HG03039 (cell line): ENCODE measurements around the gene FSTL5.

ENCODE experiments used
- ATAC-seq: cut with Tn5 transposase; IDR thresholded peaks from one replicate; pipeline ENCODE4 v1.9.1; 2021; ENCODE audit warnings: mild to moderate bottlenecking, moderate library complexity; ENCODE audit not compliant: unreplicated experiment

FSTL5 gene

GRCh38 chr4:161345741-161346140 is 818.1 kb downstream of the FSTL5 start:
- ATAC-seq: no peak

GRCh38 chr4:161343569-161343950 is 820.2 kb downstream of the FSTL5 start:
- ATAC-seq: no peak

- no peak for ATAC-seq
Measured at GRCh38 chr4:161342881-161343568, 820.8 kb downstream of the FSTL5 start.

- no peak for ATAC-seq
Measured at GRCh38 chr4:161336621-161337020, 827.2 kb downstream of the FSTL5 start.

GRCh38 chr4:161336016-161336530 is 827.7 kb downstream of the FSTL5 start:
- no peak for ATAC-seq
